A549 (cell line): ENCODE results near the gene ARRDC2.

Experiments
- EP300 ChIP-seq, 2 experiments: fragments of >200 bp; sonication (Bioruptor Twin); formaldehyde crosslinking; IDR thresholded peaks; 2 replicates in 1 of 2; 3 replicates in 1 of 2; pipeline ENCODE4 v1.6.1; 2016 to 2017
- JUNB ChIP-seq: fragments of >200 bp; sonication (Bioruptor Twin); formaldehyde crosslinking; IDR thresholded peaks from 2 replicates; pipeline ENCODE4 v1.6.1; 2016
- MAZ ChIP-seq: fragments of 150-350 bp; IDR thresholded peaks from 2 replicates; pipeline ENCODE4 v1.6.1; 2014; ENCODE audit warnings: antibody characterized with exemption, low read depth, low read length, borderline replicate concordance
- RAD21 ChIP-seq, 2 experiments: fragments of >200 bp in 1 of 2; sonication (Bioruptor Twin) in 1 of 2; formaldehyde crosslinking in 1 of 2; IDR thresholded peaks in 1 of 2; conservative IDR thresholded peaks in 1 of 2; 2 replicates in 1 of 2; 3 replicates in 1 of 2; pipeline ENCODE4 v1.6.1; 2012 to 2018; ENCODE audit warnings: inconsistent platforms in 1 of 2
- RCOR1 ChIP-seq: fragments of 150-350 bp; IDR thresholded peaks from 2 replicates; pipeline ENCODE4 v1.6.1; 2014; ENCODE audit warnings: antibody characterized with exemption, low read length, low read depth
- SMC3 ChIP-seq: fragments of >200 bp; sonication (Bioruptor Twin); formaldehyde crosslinking; IDR thresholded peaks from 3 replicates; pipeline ENCODE4 v1.6.1; 2018; ENCODE audit warnings: inconsistent platforms
- TF ChIP-seq, protein P1 (sequence below): fragments of >200 bp; sonication (Bioruptor Twin); formaldehyde crosslinking; IDR thresholded peaks from 3 replicates; pipeline ENCODE4 v1.5.1; 2016
- TF ChIP-seq, protein P2 (sequence below): fragments of 150-350 bp; IDR thresholded peaks from 2 replicates; pipeline ENCODE4 v1.6.1; 2014; ENCODE audit warnings: low read depth, mild to moderate bottlenecking, low read length
- TF ChIP-seq, protein P3 (sequence below): IDR thresholded peaks from 2 replicates; pipeline ENCODE4 v1.6.1; 2012

DNA sequence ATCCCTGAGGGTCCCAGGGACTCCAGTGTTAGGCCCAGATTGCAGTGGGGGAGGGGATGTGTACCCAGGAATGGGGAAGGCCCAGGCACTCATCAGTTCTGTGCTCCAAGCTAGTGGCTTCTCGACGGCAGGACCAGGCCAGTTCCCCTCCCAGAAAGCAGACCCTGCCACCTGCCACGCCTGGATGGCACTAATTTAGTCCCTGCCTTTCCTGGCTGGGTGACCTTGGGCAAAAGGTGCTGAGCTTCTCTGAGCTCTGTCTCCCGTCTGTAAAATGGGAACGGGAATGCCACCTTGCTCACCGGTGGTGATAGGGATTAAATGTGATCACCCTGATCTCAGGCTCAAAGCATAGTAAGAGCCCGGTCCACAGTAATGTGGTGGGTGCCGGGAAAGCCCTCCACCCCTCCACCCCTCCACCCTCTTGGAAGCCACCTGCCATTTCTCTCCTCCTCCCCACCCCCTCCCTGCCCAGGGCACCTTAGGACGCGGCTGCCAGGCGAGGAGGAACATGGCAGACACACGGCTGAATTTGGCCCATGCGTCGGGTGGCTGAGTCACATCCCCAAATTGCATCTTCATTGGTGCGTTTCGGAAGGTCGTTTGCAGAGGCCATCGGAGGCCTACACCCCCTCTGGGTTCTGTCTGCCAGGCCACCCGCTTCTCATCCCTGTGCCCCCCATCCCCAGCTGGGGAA, 38.7 kb upstream of the ARRDC2 start:
- TF ChIP-seq, protein P1, sequence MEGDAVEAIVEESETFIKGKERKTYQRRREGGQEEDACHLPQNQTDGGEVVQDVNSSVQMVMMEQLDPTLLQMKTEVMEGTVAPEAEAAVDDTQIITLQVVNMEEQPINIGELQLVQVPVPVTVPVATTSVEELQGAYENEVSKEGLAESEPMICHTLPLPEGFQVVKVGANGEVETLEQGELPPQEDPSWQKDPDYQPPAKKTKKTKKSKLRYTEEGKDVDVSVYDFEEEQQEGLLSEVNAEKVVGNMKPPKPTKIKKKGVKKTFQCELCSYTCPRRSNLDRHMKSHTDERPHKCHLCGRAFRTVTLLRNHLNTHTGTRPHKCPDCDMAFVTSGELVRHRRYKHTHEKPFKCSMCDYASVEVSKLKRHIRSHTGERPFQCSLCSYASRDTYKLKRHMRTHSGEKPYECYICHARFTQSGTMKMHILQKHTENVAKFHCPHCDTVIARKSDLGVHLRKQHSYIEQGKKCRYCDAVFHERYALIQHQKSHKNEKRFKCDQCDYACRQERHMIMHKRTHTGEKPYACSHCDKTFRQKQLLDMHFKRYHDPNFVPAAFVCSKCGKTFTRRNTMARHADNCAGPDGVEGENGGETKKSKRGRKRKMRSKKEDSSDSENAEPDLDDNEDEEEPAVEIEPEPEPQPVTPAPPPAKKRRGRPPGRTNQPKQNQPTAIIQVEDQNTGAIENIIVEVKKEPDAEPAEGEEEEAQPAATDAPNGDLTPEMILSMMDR = no peak
- no peak for TF ChIP-seq RCOR1
- TF ChIP-seq, protein P2, sequence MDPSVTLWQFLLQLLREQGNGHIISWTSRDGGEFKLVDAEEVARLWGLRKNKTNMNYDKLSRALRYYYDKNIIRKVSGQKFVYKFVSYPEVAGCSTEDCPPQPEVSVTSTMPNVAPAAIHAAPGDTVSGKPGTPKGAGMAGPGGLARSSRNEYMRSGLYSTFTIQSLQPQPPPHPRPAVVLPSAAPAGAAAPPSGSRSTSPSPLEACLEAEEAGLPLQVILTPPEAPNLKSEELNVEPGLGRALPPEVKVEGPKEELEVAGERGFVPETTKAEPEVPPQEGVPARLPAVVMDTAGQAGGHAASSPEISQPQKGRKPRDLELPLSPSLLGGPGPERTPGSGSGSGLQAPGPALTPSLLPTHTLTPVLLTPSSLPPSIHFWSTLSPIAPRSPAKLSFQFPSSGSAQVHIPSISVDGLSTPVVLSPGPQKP = no peak
- TF ChIP-seq EP300 (IDR thresholded peaks at IDR 0.05) = no peak
- TF ChIP-seq, protein P3, sequence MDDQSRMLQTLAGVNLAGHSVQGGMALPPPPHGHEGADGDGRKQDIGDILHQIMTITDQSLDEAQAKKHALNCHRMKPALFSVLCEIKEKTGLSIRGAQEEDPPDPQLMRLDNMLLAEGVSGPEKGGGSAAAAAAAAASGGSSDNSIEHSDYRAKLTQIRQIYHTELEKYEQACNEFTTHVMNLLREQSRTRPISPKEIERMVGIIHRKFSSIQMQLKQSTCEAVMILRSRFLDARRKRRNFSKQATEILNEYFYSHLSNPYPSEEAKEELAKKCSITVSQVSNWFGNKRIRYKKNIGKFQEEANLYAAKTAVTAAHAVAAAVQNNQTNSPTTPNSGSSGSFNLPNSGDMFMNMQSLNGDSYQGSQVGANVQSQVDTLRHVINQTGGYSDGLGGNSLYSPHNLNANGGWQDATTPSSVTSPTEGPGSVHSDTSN = no peak
- no peak for TF ChIP-seq JUNB
- TF ChIP-seq MAZ = no peak
- no peak for TF ChIP-seq SMC3
- TF ChIP-seq RAD21 (conservative IDR thresholded peaks at IDR 0.05 in 1 of 2, IDR thresholded peaks at IDR 0.05 in 1 of 2) = no peak
